ENCODE measurements around the gene NLK.

NLK gene

GRCh38 chr17:28201315-28201714 is 158.8 kb downstream of the NLK start:
- Histone ChIP-seq H3K4me1 (ENCODE audit: insufficient read depth, low read length) (no peaks in the 10 kb centered on the region), H2AFZ (ENCODE audit: low read depth, low read length) (no peak overlapping the region), H3K4me2 (ENCODE audit: insufficient read depth, low read length) (no peak overlapping the region), H3K9me3 (ENCODE audit: insufficient read depth, low read length, severe bottlenecking) (no peaks in the 10 kb centered on the region), H4K20me1 (ENCODE audit: insufficient read depth, low read length) (no peaks in the 10 kb centered on the region), H3K4me3 (ENCODE audit: low read depth in 1 of 2, low read length in 2 of 2) (no peak overlapping the region), H3K27me3 (ENCODE audit: insufficient read depth, low read length, poor library complexity) (no peaks in the 10 kb centered on the region), H3K36me3 (ENCODE audit: insufficient read depth, low read length) (no peaks in the 10 kb centered on the region), H3K79me2 (ENCODE audit: insufficient read depth, low read length) (no peaks in the 10 kb centered on the region), H3K9ac (ENCODE audit: low read depth, low read length) (no peak overlapping the region), H3K27ac (ENCODE audit: low read length) (no peak overlapping the region)
- DNase-seq: no peak
- ATAC-seq (ENCODE audit: insufficient read depth, low read depth): no peak
- TF ChIP-seq EZH2 (IDR thresholded peaks at IDR 0.05; ENCODE audit: borderline replicate concordance, low read depth, low read length, severe bottlenecking) (no peak), CTCF (IDR thresholded peaks at IDR 0.05; ENCODE audit: borderline replicate concordance, extremely low read depth, low read length, poor library complexity, severe bottlenecking) (no peak)

- no peak for DNase-seq
- no peak overlapping the region for H3K9ac ChIP-seq (ENCODE audit: low read depth, low read length)
- no peak for ATAC-seq (ENCODE audit: insufficient read depth, low read depth)
- no peak overlapping the region for H3K4me3 ChIP-seq (ENCODE audit: low read depth in 1 of 2, low read length in 2 of 2)
- no peak overlapping the region for H2AFZ ChIP-seq (ENCODE audit: low read depth, low read length)
- no peaks in the 10 kb centered on the region for H3K9me3 ChIP-seq (ENCODE audit: insufficient read depth, low read length, severe bottlenecking)
- H3K36me3 ChIP-seq (ENCODE audit: insufficient read depth, low read length): no peaks in the 10 kb centered on the region
- H4K20me1 ChIP-seq (ENCODE audit: insufficient read depth, low read length): no peaks in the 10 kb centered on the region
- TF ChIP-seq EZH2 (IDR thresholded peaks at IDR 0.05; ENCODE audit: borderline replicate concordance, low read depth, low read length, severe bottlenecking) (no peak), CTCF (IDR thresholded peaks at IDR 0.05; ENCODE audit: borderline replicate concordance, extremely low read depth, low read length, poor library complexity, severe bottlenecking) (no peak)
- no peak overlapping the region for H3K4me2 ChIP-seq (ENCODE audit: insufficient read depth, low read length)
- no peak overlapping the region for H3K27ac ChIP-seq (ENCODE audit: low read length)
- H3K4me1 ChIP-seq (ENCODE audit: insufficient read depth, low read length): no peaks in the 10 kb centered on the region
- H3K79me2 ChIP-seq (ENCODE audit: insufficient read depth, low read length): no peaks in the 10 kb centered on the region
- H3K27me3 ChIP-seq (ENCODE audit: insufficient read depth, low read length, poor library complexity): no peaks in the 10 kb centered on the region
Measured at GRCh38 chr17:28204244-28204643, 161.8 kb downstream of the NLK start.

- TF ChIP-seq EZH2 (IDR thresholded peaks at IDR 0.05; ENCODE audit: borderline replicate concordance, low read depth, low read length, severe bottlenecking) (no peak), CTCF (IDR thresholded peaks at IDR 0.05; ENCODE audit: borderline replicate concordance, extremely low read depth, low read length, poor library complexity, severe bottlenecking) (no peak)
- Histone ChIP-seq H4K20me1 (ENCODE audit: insufficient read depth, low read length) (no peaks in the 10 kb centered on the region), H3K36me3 (ENCODE audit: insufficient read depth, low read length) (no peaks in the 10 kb centered on the region), H3K9ac (ENCODE audit: low read depth, low read length) (no peak overlapping the region), H2AFZ (ENCODE audit: low read depth, low read length) (no peak overlapping the region), H3K27me3 (ENCODE audit: insufficient read depth, low read length, poor library complexity) (no peaks in the 10 kb centered on the region), H3K4me2 (ENCODE audit: insufficient read depth, low read length) (no peak overlapping the region), H3K4me1 (ENCODE audit: insufficient read depth, low read length) (no peaks in the 10 kb centered on the region), H3K4me3 (ENCODE audit: low read depth in 1 of 2, low read length in 2 of 2) (no peak overlapping the region), H3K27ac (ENCODE audit: low read length) (no peak overlapping the region), H3K79me2 (ENCODE audit: insufficient read depth, low read length) (no peaks in the 10 kb centered on the region), H3K9me3 (ENCODE audit: insufficient read depth, low read length, severe bottlenecking) (no peaks in the 10 kb centered on the region)
- DNase-seq: no peak
- no peak for ATAC-seq (ENCODE audit: insufficient read depth, low read depth)
Measured at GRCh38 chr17:28204751-28205150, 162.3 kb downstream of the NLK start.

GRCh38 chr17:28206292-28206691 is 163.8 kb downstream of the NLK start:
- DNase-seq (no peak), ATAC-seq (ENCODE audit: insufficient read depth, low read depth) (no peak)
- H3K9me3 ChIP-seq (ENCODE audit: insufficient read depth, low read length, severe bottlenecking): peaks cover 7% of the 10 kb centered on the region
- H3K9ac ChIP-seq (ENCODE audit: low read depth, low read length): no peak overlapping the region
- no peaks in the 10 kb centered on the region for H3K4me1 ChIP-seq (ENCODE audit: insufficient read depth, low read length)
- H3K27me3 ChIP-seq (ENCODE audit: insufficient read depth, low read length, poor library complexity): no peaks in the 10 kb centered on the region
- H4K20me1 ChIP-seq (ENCODE audit: insufficient read depth, low read length): no peaks in the 10 kb centered on the region
- TF ChIP-seq CTCF (IDR thresholded peaks at IDR 0.05; ENCODE audit: borderline replicate concordance, extremely low read depth, low read length, poor library complexity, severe bottlenecking): no peak
- TF ChIP-seq EZH2 (IDR thresholded peaks at IDR 0.05; ENCODE audit: borderline replicate concordance, low read depth, low read length, severe bottlenecking): no peak
- H3K27ac ChIP-seq (ENCODE audit: low read length): no peak overlapping the region
- H3K36me3 ChIP-seq (ENCODE audit: insufficient read depth, low read length): no peaks in the 10 kb centered on the region
- H3K79me2 ChIP-seq (ENCODE audit: insufficient read depth, low read length): no peaks in the 10 kb centered on the region
- no peak overlapping the region for H2AFZ ChIP-seq (ENCODE audit: low read depth, low read length)
- H3K4me2 ChIP-seq (ENCODE audit: insufficient read depth, low read length): no peak overlapping the region
- H3K4me3 ChIP-seq (ENCODE audit: low read depth in 1 of 2, low read length in 2 of 2): no peak overlapping the region
